SK-N-SH (cell line): Measurements from ENCODE around the gene TMEM198. TPM values are rescaled to one million over a fixed set of nuclear protein-coding genes. Genes with fewer than 3 reads are reported as not detected.

Experiments used
- CTCF ChIA-PET: fragments of 300-600, 350-600 bp; formaldehyde crosslinking; extraction: SDS; loops from one replicate; lab custom pipeline; 2021; lab: Yijun Ruan, JAX
- POLR2A ChIA-PET: fragments of 350-600 bp; sonication (Branson Sonifier 250); formaldehyde crosslinking; extraction: SDS; loops from one replicate; lab custom pipeline; 2020; ENCODE audit warnings: antibody characterized with exemption, inconsistent platforms; lab: Yijun Ruan, JAX
- DNase-seq: peaks from one replicate; pipeline ENCODE4 v3.0.0; 2012
- H2AFZ ChIP-seq: fragments of 200-600 bp; sonication (generic); 2 replicates; pipeline ENCODE4 v1.8.1; 2016; ENCODE audit warnings: antibody characterized with exemption, mild to moderate bottlenecking, low read depth
- H3F3A ChIP-seq: fragments of 200-600 bp; sonication (generic); replicated peaks from 2 replicates; pipeline ENCODE3; 2016; ENCODE audit warnings: antibody characterized with exemption, mild to moderate bottlenecking; ENCODE audit not compliant: insufficient read depth
- H3K27ac ChIP-seq, 2 experiments: fragments of 200-500 bp in 1 of 2; fragments of 200-600 bp in 1 of 2; sonication (Bioruptor generic) in 1 of 2; sonication (generic), shearing (Covaris generic) in 1 of 2; 2 replicates each; pipeline versions ENCODE4 v1.5.1 to v1.6.1; 2014 to 2016; ENCODE audit warnings: low read depth in 2 of 2, inconsistent platforms in 1 of 2, low read length in 1 of 2, mild to moderate bottlenecking in 1 of 2, mixed read lengths in 1 of 2
- H3K27me3 ChIP-seq: fragments of 200-600 bp; sonication (generic), shearing (Covaris generic); 2 replicates; pipeline ENCODE4 v1.6.1; 2016; ENCODE audit warnings: mixed run types; ENCODE audit not compliant: insufficient read depth
- H3K36me3 ChIP-seq, 2 experiments: fragments of 200-500 bp in 1 of 2; fragments of 200-600 bp in 1 of 2; sonication (Bioruptor generic) in 1 of 2; sonication (generic) in 1 of 2; replicated peaks in 1 of 2; 2 replicates each; pipeline versions ENCODE3 to v1.5.1; 2014 to 2016; ENCODE audit warnings: low read length in 1 of 2, mild to moderate bottlenecking in 1 of 2; ENCODE audit not compliant: insufficient read depth in 2 of 2, control insufficient read depth in 1 of 2
- H3K4me1 ChIP-seq, 2 experiments: fragments of 200-500 bp in 1 of 2; fragments of 200-600 bp in 1 of 2; sonication (Bioruptor generic) in 1 of 2; sonication (generic), shearing (Covaris generic) in 1 of 2; 2 replicates each; pipeline versions ENCODE4 v1.5.1 to v1.6.1; 2014 to 2016; ENCODE audit warnings: low read depth in 1 of 2, low read length in 1 of 2, mixed run types in 1 of 2; ENCODE audit not compliant: insufficient read depth in 2 of 2, control insufficient read depth in 1 of 2
- H3K4me2 ChIP-seq: fragments of 200-600 bp; sonication (generic), shearing (Covaris generic); 2 replicates; pipeline ENCODE4 v1.6.1; 2017; ENCODE audit warnings: mixed run types
- H3K4me3 ChIP-seq, 2 experiments: fragments of 200-500 bp in 1 of 2; fragments of 200-600 bp in 1 of 2; sonication (Bioruptor generic) in 1 of 2; sonication (generic), shearing (Covaris generic) in 1 of 2; 2 replicates each; pipeline versions ENCODE4 v1.5.1 to v1.8.1; 2014 to 2016; ENCODE audit warnings: low read depth in 2 of 2, inconsistent platforms in 1 of 2, low read length in 1 of 2, mild to moderate bottlenecking in 1 of 2, mixed read lengths in 1 of 2, moderate library complexity in 1 of 2
- H3K79me2 ChIP-seq: fragments of 200-600 bp; sonication (generic); 2 replicates; pipeline ENCODE4 v1.8.1; 2017; ENCODE audit warnings: mild to moderate bottlenecking; ENCODE audit not compliant: insufficient read depth
- H3K9ac ChIP-seq: fragments of 200-600 bp; sonication (generic); 2 replicates; pipeline ENCODE4 v1.6.1; 2017; ENCODE audit warnings: mixed run types
- H3K9me2 ChIP-seq: fragments of 200-600 bp; sonication (generic); 2 replicates; pipeline ENCODE4 v1.6.1; 2017; ENCODE audit warnings: mixed run types
- H3K9me3 ChIP-seq: fragments of 200-600 bp; sonication (generic); 2 replicates; pipeline ENCODE4 v1.6.1; 2017; ENCODE audit warnings: mixed run types, mild to moderate bottlenecking, moderate library complexity
- H4K20me1 ChIP-seq: fragments of 200-600 bp; sonication (generic); 2 replicates; pipeline ENCODE4 v1.6.1; 2017; ENCODE audit warnings: mild to moderate bottlenecking, mixed run types; ENCODE audit not compliant: insufficient read depth
- ELF1 ChIP-seq: IDR thresholded peaks from 2 replicates; pipeline ENCODE4 v1.4.0; 2012
- EP300 ChIP-seq, 2 experiments: IDR thresholded peaks; 2 replicates each; pipeline versions ENCODE4 v1.4.0 to v1.6.1; 2012; ENCODE audit warnings: borderline replicate concordance in 1 of 2, low read depth in 1 of 2, low read length in 1 of 2
- FOSL2 ChIP-seq: IDR thresholded peaks from 2 replicates; pipeline ENCODE4 v1.4.0; 2012; ENCODE audit warnings: low read depth, mild to moderate bottlenecking, moderate library complexity, borderline replicate concordance
- FOXJ3 ChIP-seq: sonication (generic); formaldehyde crosslinking; IDR thresholded peaks from 2 replicates; pipeline ENCODE4 v1.5.1; 2020; ENCODE audit warnings: mild to moderate bottlenecking, missing genetic modification reagents
- FOXM1 ChIP-seq: IDR thresholded peaks from 2 replicates; pipeline ENCODE4 v1.4.0; 2012; ENCODE audit warnings: low read depth, mild to moderate bottlenecking
- IRF3 ChIP-seq: fragments of 150-350 bp; IDR thresholded peaks from 2 replicates; pipeline ENCODE4 v1.6.1; 2016; ENCODE audit warnings: mild to moderate bottlenecking, low read depth, low read length
- MXI1 ChIP-seq: IDR thresholded peaks from 2 replicates; pipeline ENCODE4 v1.6.1; 2012; ENCODE audit warnings: mild to moderate bottlenecking, low read depth, low read length, improper control_type of control experiment
- NFIC ChIP-seq: IDR thresholded peaks from 2 replicates; pipeline ENCODE4 v1.4.0; 2012; ENCODE audit warnings: borderline replicate concordance
- NRF1 ChIP-seq: IDR thresholded peaks from 2 replicates; pipeline ENCODE4 v1.6.1; 2012; ENCODE audit warnings: low read depth, mild to moderate bottlenecking, low read length
- PBX3 ChIP-seq: IDR thresholded peaks from 2 replicates; pipeline ENCODE4; 2012
- RAD21 ChIP-seq: IDR thresholded peaks from 2 replicates; pipeline ENCODE4 v1.6.1; 2012; ENCODE audit warnings: mild to moderate bottlenecking, low read length
- RCOR1 ChIP-seq: fragments of 150-350 bp; IDR thresholded peaks from 2 replicates; pipeline ENCODE4 v1.6.1; 2017; ENCODE audit warnings: antibody characterized with exemption, low read length
- REST ChIP-seq: IDR thresholded peaks from 2 replicates; pipeline ENCODE4 v1.6.1; 2012; ENCODE audit warnings: mild to moderate bottlenecking, low read depth, low read length, moderate library complexity
- RXRA ChIP-seq: IDR thresholded peaks from 2 replicates; pipeline ENCODE4 v1.4.0; 2012; ENCODE audit warnings: low read depth, mild to moderate bottlenecking, borderline replicate concordance
- SMC3 ChIP-seq: IDR thresholded peaks from 2 replicates; pipeline ENCODE4 v1.6.1; 2012; ENCODE audit warnings: low read depth, low read length, improper control_type of control experiment
- TAF1 ChIP-seq: IDR thresholded peaks from 2 replicates; pipeline ENCODE4 v1.6.1; 2012; ENCODE audit warnings: low read depth, mild to moderate bottlenecking, low read length, moderate library complexity, borderline replicate concordance
- TCF12 ChIP-seq: IDR thresholded peaks from 2 replicates; pipeline ENCODE4 v1.4.0; 2012
- TEAD4 ChIP-seq: IDR thresholded peaks from 2 replicates; pipeline ENCODE4 v1.4.0; 2012; ENCODE audit warnings: mild to moderate bottlenecking, borderline replicate concordance; ENCODE audit not compliant: insufficient read depth
- USF2 ChIP-seq: fragments of 150-350 bp; IDR thresholded peaks from 2 replicates; pipeline ENCODE4 v1.6.1; 2017; ENCODE audit warnings: antibody characterized with exemption, low read length, low read depth, borderline replicate concordance
- ZBTB33 ChIP-seq: IDR thresholded peaks from 2 replicates; pipeline ENCODE4 v1.4.0; 2012; ENCODE audit warnings: low read depth, borderline replicate concordance
- WGBS: methylation state at CpG from one replicate; pipeline ENCODE4 v1.1.6; 2017; ENCODE audit warnings: low lambda C conversion rate; 5-methylcytosine and 5-hydroxymethylcytosine counted together
- polyA plus RNA-seq, 3 experiments: library from polyadenylated mRNA; depleted of rRNA; stranded (reverse); fragments of >200 nt; gene quantifications; 2 replicates each; pipeline ENCODE4 v1.2.3, GENCODE V29; 2012

TMEM198 gene
- polyA plus RNA-seq, 1 of the 3 experiments (the other 2 are of a cell fraction), result 4.7 TPM

- Histone ChIP-seq H3K9me3 (no peaks in the 10 kb centered on the region), H3K27me3 (no peaks in the 10 kb centered on the region), H3K36me3 (peaks cover 0 to 3% of the 10 kb centered on the region in 2 experiments), H3K9ac (no peak overlapping the region), H3K79me2 (no peaks in the 10 kb centered on the region), H3K4me3 (no peak overlapping the region), H3K4me2 (no peak overlapping the region), H4K20me1 (no peaks in the 10 kb centered on the region), H3K27ac (no peak overlapping the region), H3F3A (peaks cover 2% of the 10 kb centered on the region), H2AFZ (no peak overlapping the region), H3K9me2 (no peaks in the 10 kb centered on the region), H3K4me1 (peaks cover 0 to 20% of the 10 kb centered on the region in 2 experiments; a peak in 1 of 4 replicates)
- DNase-seq, result no peak
- ChIA-PET POLR2A (interaction anchor here (0.5 to 0.6 kb wide), 2 partner anchors 13 to 15 kb away, joined by 3 read pairs; no protein-coding TSS in a partner anchor), CTCF (interaction anchor here (0.9 to 7.5 kb wide), 4 partner anchors 10 to 85 kb away, joined by 4 to 107 read pairs (median 8); partner anchors contain the start of genes CHPF, OBSL1 and TMEM198)
- no peak for TF ChIP-seq REST
- TF ChIP-seq TCF12, result no peak
- TF ChIP-seq TEAD4, result no peak
- TF ChIP-seq RAD21, result no peak
- TF ChIP-seq IRF3, result no peak
- no peak for TF ChIP-seq MXI1
- no peak for TF ChIP-seq TAF1
- TF ChIP-seq RXRA, result no peak
- TF ChIP-seq NFIC, result no peak
- no peak for TF ChIP-seq ZBTB33
- TF ChIP-seq FOSL2, result no peak
- TF ChIP-seq EP300 (IDR thresholded peaks at IDR 0.05; ENCODE audit: borderline replicate concordance in 1 of 2, low read depth in 1 of 2, low read length in 1 of 2), result no peak
- TF ChIP-seq PBX3, result no peak
- TF ChIP-seq FOXJ3 (CRISPR knock-in tag), result no peak
- no peak for TF ChIP-seq RCOR1
- TF ChIP-seq FOXM1, result no peak
- TF ChIP-seq USF2, result no peak
- no peak for TF ChIP-seq SMC3
- no peak for TF ChIP-seq ELF1
- no peak for TF ChIP-seq NRF1
- 86% methylated on average over 7 of the region's 21 CpGs for WGBS
These were observed 13.5 kb downstream of the TMEM198 start for GRCh38 chr2:219557320-219557719.
